Keratinocyte (primary cell): ENCODE results near the gene EIF3A. TPM values are rescaled to one million over a fixed set of nuclear protein-coding genes. Genes with fewer than 3 reads are reported as not detected.

ENCODE experiments used
- DNase-seq: peaks from one replicate; pipeline ENCODE4 v3.0.0-alpha.2; 2011; ENCODE audit warnings: low read depth, missing footprints, low spot score
- FAIRE-seq: peaks from 2 replicates; lab custom pipeline; 2011; peaks lifted over from hg19 to GRCh38; lab: Jason Lieb, UNC
- H2AFZ ChIP-seq: 2 replicates; pipeline ENCODE4 v1.6.0; 2012; ENCODE audit warnings: low read length, control low read depth, inconsistent platforms; ENCODE audit not compliant: control insufficient read depth
- H3K27ac ChIP-seq: 2 replicates; pipeline ENCODE4 v1.5.1; 2011; ENCODE audit warnings: low read length; ENCODE audit not compliant: control insufficient read depth, insufficient read depth
- H3K27me3 ChIP-seq: 3 replicates; pipeline ENCODE4 v1.6.0; 2011; ENCODE audit warnings: low read length; ENCODE audit not compliant: control insufficient read depth, insufficient read depth; ENCODE audit errors: extremely low read depth
- H3K36me3 ChIP-seq, 2 experiments: 2 replicates in 1 of 2; 3 replicates in 1 of 2; pipeline ENCODE4 v1.5.1; 2011; ENCODE audit warnings: low read length in 2 of 2, mild to moderate bottlenecking in 1 of 2; ENCODE audit not compliant: control insufficient read depth in 2 of 2, insufficient read depth in 2 of 2; ENCODE audit errors: extremely low read depth in 1 of 2
- H3K4me1 ChIP-seq: 3 replicates; pipeline ENCODE4 v1.5.1; 2011; ENCODE audit warnings: low read length; ENCODE audit not compliant: control insufficient read depth, insufficient read depth; ENCODE audit errors: extremely low read depth
- H3K4me2 ChIP-seq: 3 replicates; pipeline ENCODE4 v1.6.0; 2011; ENCODE audit warnings: low read depth, low read length; ENCODE audit not compliant: control insufficient read depth, insufficient read depth; ENCODE audit errors: extremely low read depth
- H3K4me3 ChIP-seq, 3 experiments: fragments of 200-600 bp in 1 of 3; sonication (generic) in 1 of 3; 2 replicates in 2 of 3; 3 replicates in 1 of 3; pipeline ENCODE4 v1.5.1; 2011 to 2016; ENCODE audit warnings: low read length in 3 of 3, mild to moderate bottlenecking in 3 of 3, control low read depth in 2 of 3, inconsistent platforms in 1 of 3, low read depth in 1 of 3, mixed read lengths in 1 of 3, mixed run types in 1 of 3, moderate library complexity in 1 of 3; ENCODE audit not compliant: control insufficient read depth in 2 of 3, insufficient read depth in 2 of 3; ENCODE audit errors: extremely low read depth in 1 of 3
- H3K79me2 ChIP-seq: 2 replicates; pipeline ENCODE4 v1.6.0; 2012; ENCODE audit warnings: low read length; ENCODE audit not compliant: control insufficient read depth, insufficient read depth
- H3K9ac ChIP-seq: 3 replicates; pipeline ENCODE4 v1.6.0; 2011; ENCODE audit warnings: low read length; ENCODE audit not compliant: control insufficient read depth, insufficient read depth; ENCODE audit errors: extremely low read depth
- H3K9me1 ChIP-seq: 3 replicates; pipeline ENCODE4 v1.6.0; 2011; ENCODE audit warnings: low read length; ENCODE audit not compliant: control insufficient read depth, insufficient read depth; ENCODE audit errors: extremely low read depth
- H3K9me3 ChIP-seq: 2 replicates; pipeline ENCODE4 v1.5.1; 2012; ENCODE audit warnings: low read depth, low read length; ENCODE audit not compliant: control insufficient read depth
- H4K20me1 ChIP-seq: 3 replicates; pipeline ENCODE4 v1.6.0; 2011; ENCODE audit warnings: low read length; ENCODE audit not compliant: control insufficient read depth, insufficient read depth; ENCODE audit errors: extremely low read depth
- EZH2 ChIP-seq: IDR thresholded peaks from one replicate; pipeline ENCODE4 v1.6.1; 2012; ENCODE audit warnings: inconsistent platforms, mild to moderate bottlenecking, low read length, moderate library complexity
- dilution Hi-C: fragments of 300-500 bp; cut with MboI; formaldehyde crosslinking; loops from one replicate; pipeline ENCODE4 v1.7.0; 2020; ENCODE audit warnings: low sequenced_read_pairs; ENCODE audit not compliant: extremely low pct_ligation_motif_present
- polyA plus RNA-seq, 5 experiments: library from polyadenylated mRNA; depleted of rRNA in 3 of 5; stranded (reverse) in 3 of 5; stranded (forward) in 1 of 5; unstranded in 1 of 5; fragments of >200 nt; gene quantifications; 1 replicate in 1 of 5; 2 replicates in 3 of 5; 3 replicates in 1 of 5; pipeline versions ENCODE4 v1.2.1 to v1.2.3, GENCODE V29; 2011 to 2012; ENCODE audit warnings: missing spikeins in 2 of 5, low read depth in 1 of 5, low replicate concordance in 1 of 5
- TF ChIP-seq, protein P1 (sequence below), 3 experiments: IDR thresholded peaks in 1 of 3; conservative IDR thresholded peaks in 1 of 3; optimal IDR thresholded peaks in 1 of 3; 2 replicates in 2 of 3; 3 replicates in 1 of 3; pipeline versions ENCODE3 to v1.5.1; 2011; ENCODE audit warnings: low read length in 3 of 3, mild to moderate bottlenecking in 3 of 3, moderate library complexity in 2 of 3, control low read depth in 1 of 3, inconsistent platforms in 1 of 3; ENCODE audit not compliant: insufficient read depth in 2 of 3; ENCODE audit errors: extremely low read depth in 1 of 3

Gene EIF3A
- polyA plus RNA-seq, 1 donor (not counting 4 experiments of a cell fraction or from before 2014, with no cell fraction given) = 84.4 TPM

DNA sequence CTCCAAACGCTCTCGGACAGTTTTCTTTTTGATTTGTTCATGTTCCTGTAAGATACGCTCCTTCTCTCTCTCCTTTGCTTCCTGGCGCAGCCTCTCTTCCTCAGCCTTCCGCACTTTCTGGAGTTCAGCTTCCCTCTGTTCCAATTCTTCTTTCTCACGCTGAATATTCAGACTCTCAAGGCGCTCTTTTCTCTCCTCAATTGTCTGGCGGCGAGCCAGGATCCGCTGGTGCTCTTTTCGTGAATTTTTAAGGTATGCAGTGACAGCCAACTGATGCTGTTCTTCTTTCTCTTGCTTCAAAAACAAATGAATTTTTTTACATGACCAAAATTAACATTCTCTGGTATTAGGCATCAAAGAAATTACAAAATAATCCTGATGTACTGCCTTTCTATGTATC is 22.6 kb downstream of the EIF3A start:
- Histone ChIP-seq H4K20me1 (peaks cover 5% of the 10 kb centered on the region), H3K9me3 (no peaks in the 10 kb centered on the region), H3K27ac (no peak overlapping the region), H2AFZ (no peak overlapping the region), H3K79me2 (peaks cover 75% of the 10 kb centered on the region), H3K9ac (no peak overlapping the region), H3K4me2 (no peak overlapping the region), H3K4me3 (no peak overlapping the region), H3K36me3 (peaks cover 45 to 46% of the 10 kb centered on the region in 2 experiments), H3K9me1 (no peaks in the 10 kb centered on the region), H3K4me1 (no peaks in the 10 kb centered on the region), H3K27me3 (no peaks in the 10 kb centered on the region)
- dilution Hi-C loops = no loop called here
- DNase-seq (no peak), FAIRE-seq (no peak)
- TF ChIP-seq, protein P1, sequence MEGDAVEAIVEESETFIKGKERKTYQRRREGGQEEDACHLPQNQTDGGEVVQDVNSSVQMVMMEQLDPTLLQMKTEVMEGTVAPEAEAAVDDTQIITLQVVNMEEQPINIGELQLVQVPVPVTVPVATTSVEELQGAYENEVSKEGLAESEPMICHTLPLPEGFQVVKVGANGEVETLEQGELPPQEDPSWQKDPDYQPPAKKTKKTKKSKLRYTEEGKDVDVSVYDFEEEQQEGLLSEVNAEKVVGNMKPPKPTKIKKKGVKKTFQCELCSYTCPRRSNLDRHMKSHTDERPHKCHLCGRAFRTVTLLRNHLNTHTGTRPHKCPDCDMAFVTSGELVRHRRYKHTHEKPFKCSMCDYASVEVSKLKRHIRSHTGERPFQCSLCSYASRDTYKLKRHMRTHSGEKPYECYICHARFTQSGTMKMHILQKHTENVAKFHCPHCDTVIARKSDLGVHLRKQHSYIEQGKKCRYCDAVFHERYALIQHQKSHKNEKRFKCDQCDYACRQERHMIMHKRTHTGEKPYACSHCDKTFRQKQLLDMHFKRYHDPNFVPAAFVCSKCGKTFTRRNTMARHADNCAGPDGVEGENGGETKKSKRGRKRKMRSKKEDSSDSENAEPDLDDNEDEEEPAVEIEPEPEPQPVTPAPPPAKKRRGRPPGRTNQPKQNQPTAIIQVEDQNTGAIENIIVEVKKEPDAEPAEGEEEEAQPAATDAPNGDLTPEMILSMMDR (optimal IDR thresholded peaks at IDR 0.05 in 1 of 3, IDR thresholded peaks at IDR 0.05 in 1 of 3, conservative IDR thresholded peaks at IDR 0.05 in 1 of 3; ENCODE audit: extremely low read depth in 1 of 3, insufficient read depth in 2 of 3, low read length in 3 of 3) = no peak
- no peak for TF ChIP-seq EZH2

DNA sequence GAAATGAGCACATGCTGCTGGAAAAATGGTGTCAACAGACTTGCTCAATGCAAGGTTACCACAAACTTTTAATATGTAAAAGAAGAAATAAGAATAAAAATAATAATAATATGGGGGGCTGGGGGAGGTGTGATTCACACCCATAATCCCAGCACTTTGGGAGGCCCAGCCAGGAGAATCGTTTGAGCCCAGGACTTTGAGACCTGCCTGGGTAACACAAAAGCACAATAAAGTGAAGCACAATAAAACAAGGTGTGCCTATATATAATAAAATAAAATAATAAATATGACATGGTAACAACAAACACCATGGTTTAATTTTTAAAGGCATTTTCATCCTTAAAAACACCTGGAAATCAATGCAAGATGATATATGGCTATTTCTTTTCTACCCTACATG is 25.1 kb downstream of the EIF3A start:
- no peak overlapping the region for H2AFZ ChIP-seq
- dilution Hi-C loops = no loop called here
- no peaks in the 10 kb centered on the region for H3K27me3 ChIP-seq
- H3K4me1 ChIP-seq = no peaks in the 10 kb centered on the region
- no peak for TF ChIP-seq EZH2
- TF ChIP-seq, protein P1 (optimal IDR thresholded peaks at IDR 0.05 in 1 of 3, IDR thresholded peaks at IDR 0.05 in 1 of 3, conservative IDR thresholded peaks at IDR 0.05 in 1 of 3; ENCODE audit: extremely low read depth in 1 of 3, insufficient read depth in 2 of 3, low read length in 3 of 3) = no peak
- DNase-seq (no peak), FAIRE-seq (no peak)
- H3K9me1 ChIP-seq = no peaks in the 10 kb centered on the region
- no peak overlapping the region for H3K4me3 ChIP-seq
- peaks cover 45 to 46% of the 10 kb centered on the region in 2 experiments for H3K36me3 ChIP-seq
- peaks cover 5% of the 10 kb centered on the region for H4K20me1 ChIP-seq
- peaks cover 70% of the 10 kb centered on the region for H3K79me2 ChIP-seq
- H3K4me2 ChIP-seq = no peak overlapping the region
- H3K9me3 ChIP-seq = no peaks in the 10 kb centered on the region
- no peak overlapping the region for H3K9ac ChIP-seq
- no peak overlapping the region for H3K27ac ChIP-seq
